Activated B cell treated with CpG ODN at 0.5 μM for 24 hours (primary cell): ENCODE measurements around the gene OSBPL8. TPM values are rescaled to one million over a fixed set of nuclear protein-coding genes. Genes with fewer than 3 reads are reported as not detected.
"Not testable (repeated sequence)": the region's sequence is repeated elsewhere in the genome, so short reads cannot be mapped to it uniquely, and the experiment has no call there.

Source experiments
- ATAC-seq: fragments of 200-7000 bp; cut with Tn5 transposase; one replicate; pipeline ENCODE4 v1.10.0; 2021; ENCODE audit warnings: low read depth, mild to moderate bottlenecking, moderate library complexity
- CTCF ChIA-PET: fragments of 350-600 bp; sonication (Branson Sonifier 250); formaldehyde crosslinking; loops from one replicate; lab custom pipeline; 2021; ENCODE audit warnings: antibody characterized with exemption; lab: Charles Lee
- POLR2A ChIA-PET: fragments of 350-600 bp; sonication (Branson Sonifier 250); formaldehyde crosslinking; loops from one replicate; lab custom pipeline; 2021; ENCODE audit warnings: antibody characterized with exemption; lab: Charles Lee
- DNase-seq: peaks from one replicate; pipeline ENCODE4 v3.0.0; 2022
- H3K27ac Mint-ChIP-seq: one replicate; pipeline ENCODE4 v1.8.0; 2020; ENCODE audit warnings: mixed read lengths
- H3K27me3 Mint-ChIP-seq: one replicate; pipeline ENCODE4 v1.8.0; 2021; ENCODE audit warnings: mixed read lengths
- H3K36me3 Mint-ChIP-seq: one replicate; pipeline ENCODE4 v1.8.0; 2021; ENCODE audit warnings: low read depth, mixed read lengths
- H3K4me1 Mint-ChIP-seq: one replicate; pipeline ENCODE4 v1.8.0; 2021; ENCODE audit warnings: mixed read lengths
- H3K4me3 Mint-ChIP-seq: one replicate; pipeline ENCODE4 v1.8.0; 2020; ENCODE audit warnings: mild to moderate bottlenecking, mixed read lengths
- H3K9me3 Mint-ChIP-seq: one replicate; pipeline ENCODE4 v1.8.0; 2020; ENCODE audit warnings: mixed read lengths
- intact Hi-C: fragments of 100-400 bp; cut with micrococcal nuclease; formaldehyde crosslinking; loops from one replicate; pipeline ENCODE4 v1.15.1; 2024
- total RNA-seq: library from RNA; stranded (reverse); gene quantifications from 2 replicates; pipeline ENCODE4 v1.2.3, GENCODE V29; 2022
- TF ChIP-seq, protein P1 (sequence below): fragments of 200-600 bp; IDR thresholded peaks from one replicate; pipeline ENCODE4 v1.8.0; 2022; ENCODE audit warnings: antibody characterized with exemption, mild to moderate bottlenecking

The OSBPL8 gene
- total RNA-seq, 1 donor from 2014 or later = 79.6 TPM

DNA sequence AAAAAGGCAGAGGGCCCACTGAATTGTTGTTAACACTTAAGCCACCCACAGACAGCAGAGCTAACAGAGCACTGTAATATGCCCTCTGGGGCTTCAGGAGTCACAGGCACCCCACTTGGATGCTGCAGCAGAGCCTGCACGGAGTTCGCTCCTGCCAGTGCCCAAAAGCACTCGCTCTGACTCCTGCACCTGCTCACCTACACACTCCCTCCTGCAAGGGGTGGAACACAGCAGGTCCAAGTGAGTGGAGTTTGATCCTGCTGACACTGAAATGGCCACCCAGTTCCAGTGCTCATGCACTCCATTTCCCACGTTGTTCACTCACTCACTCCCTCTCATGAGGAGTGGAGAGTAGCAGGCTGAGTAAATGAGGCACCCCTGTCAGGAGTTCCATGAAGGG lies 68.8 kb downstream of the OSBPL8 start:
- CTCF ChIA-PET = no interaction called here
- ATAC-seq (no peak), DNase-seq (no peak)
- intact Hi-C loops = no loop called here
- TF ChIP-seq, protein P1, sequence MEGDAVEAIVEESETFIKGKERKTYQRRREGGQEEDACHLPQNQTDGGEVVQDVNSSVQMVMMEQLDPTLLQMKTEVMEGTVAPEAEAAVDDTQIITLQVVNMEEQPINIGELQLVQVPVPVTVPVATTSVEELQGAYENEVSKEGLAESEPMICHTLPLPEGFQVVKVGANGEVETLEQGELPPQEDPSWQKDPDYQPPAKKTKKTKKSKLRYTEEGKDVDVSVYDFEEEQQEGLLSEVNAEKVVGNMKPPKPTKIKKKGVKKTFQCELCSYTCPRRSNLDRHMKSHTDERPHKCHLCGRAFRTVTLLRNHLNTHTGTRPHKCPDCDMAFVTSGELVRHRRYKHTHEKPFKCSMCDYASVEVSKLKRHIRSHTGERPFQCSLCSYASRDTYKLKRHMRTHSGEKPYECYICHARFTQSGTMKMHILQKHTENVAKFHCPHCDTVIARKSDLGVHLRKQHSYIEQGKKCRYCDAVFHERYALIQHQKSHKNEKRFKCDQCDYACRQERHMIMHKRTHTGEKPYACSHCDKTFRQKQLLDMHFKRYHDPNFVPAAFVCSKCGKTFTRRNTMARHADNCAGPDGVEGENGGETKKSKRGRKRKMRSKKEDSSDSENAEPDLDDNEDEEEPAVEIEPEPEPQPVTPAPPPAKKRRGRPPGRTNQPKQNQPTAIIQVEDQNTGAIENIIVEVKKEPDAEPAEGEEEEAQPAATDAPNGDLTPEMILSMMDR = no peak
- Mint-ChIP-seq H3K4me3 (no peak overlapping the region), H3K27ac (no peak overlapping the region), H3K9me3 (peaks cover 36% of the 10 kb centered on the region), H3K36me3 (peaks cover 73% of the 10 kb centered on the region), H3K27me3 (no peaks in the 10 kb centered on the region), H3K4me1 (peaks cover 18% of the 10 kb centered on the region)
- POLR2A ChIA-PET = no interaction called here

DNA sequence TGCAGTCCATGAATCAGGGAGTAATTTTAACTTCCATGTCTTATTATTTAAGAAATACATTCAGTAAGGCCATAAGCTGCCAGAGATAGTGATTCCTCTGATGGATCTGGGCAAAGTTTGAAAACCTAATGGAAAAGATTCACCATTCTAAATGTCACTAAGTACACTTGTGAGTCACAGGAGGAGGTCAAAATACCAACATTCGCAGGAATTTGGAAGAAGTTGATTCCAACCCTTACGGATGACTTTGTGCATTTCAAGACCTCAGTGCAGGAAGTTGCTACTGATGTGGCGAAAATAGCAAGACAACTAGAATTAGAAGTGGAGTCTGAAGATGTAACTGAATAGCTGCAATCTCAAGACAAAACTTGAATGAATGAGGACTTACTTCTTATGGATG lies 69.8 kb downstream of the OSBPL8 start:
- TF ChIP-seq, protein P1 = no peak
- no peak overlapping the region for H3K27ac Mint-ChIP-seq
- POLR2A ChIA-PET = interaction anchor here (1.3 kb wide), 1 partner anchor 21 kb away, joined by 3 read pairs; no protein-coding TSS in a partner anchor
- H3K9me3 Mint-ChIP-seq = peaks cover 29% of the 10 kb centered on the region
- H3K27me3 Mint-ChIP-seq = no peaks in the 10 kb centered on the region
- no peak for DNase-seq
- intact Hi-C loops = no loop called here
- H3K36me3 Mint-ChIP-seq = peaks cover 65% of the 10 kb centered on the region
- CTCF ChIA-PET = no interaction called here
- ATAC-seq = no peak
- H3K4me1 Mint-ChIP-seq = peaks cover 16% of the 10 kb centered on the region
- no peak overlapping the region for H3K4me3 Mint-ChIP-seq

DNA sequence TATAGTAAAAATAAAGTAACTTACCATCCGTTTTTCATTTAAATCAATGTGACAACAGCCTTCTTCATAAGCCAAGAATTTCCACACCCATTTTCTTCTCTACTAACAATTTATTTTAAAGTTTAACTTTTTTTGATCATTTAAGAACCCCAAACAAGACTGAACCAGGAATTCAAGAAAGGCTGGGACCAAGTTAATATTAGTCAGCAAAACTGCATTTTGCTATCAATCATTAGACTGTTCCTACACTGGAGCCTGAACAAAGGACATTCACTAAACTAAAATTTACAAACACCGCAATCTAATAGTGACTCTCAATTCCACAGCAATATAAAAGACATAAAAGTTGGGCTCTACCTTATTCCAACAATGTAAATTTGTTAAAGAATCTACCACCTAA lies 73.6 kb downstream of the OSBPL8 start:
- ChIA-PET CTCF (no interaction called here), POLR2A (no interaction called here)
- DNase-seq (no peak), ATAC-seq (no peak)
- Mint-ChIP-seq H3K4me3 (no peak overlapping the region), H3K9me3 (peaks cover 3% of the 10 kb centered on the region), H3K36me3 (peaks cover 53% of the 10 kb centered on the region), H3K4me1 (peaks cover 16% of the 10 kb centered on the region), H3K27ac (no peak overlapping the region), H3K27me3 (no peaks in the 10 kb centered on the region)
- intact Hi-C loops = loop anchor here (2.0 kb wide), 1 partner anchor 15 kb away; no protein-coding TSS in a partner anchor
- TF ChIP-seq, protein P1 = no peak

DNA sequence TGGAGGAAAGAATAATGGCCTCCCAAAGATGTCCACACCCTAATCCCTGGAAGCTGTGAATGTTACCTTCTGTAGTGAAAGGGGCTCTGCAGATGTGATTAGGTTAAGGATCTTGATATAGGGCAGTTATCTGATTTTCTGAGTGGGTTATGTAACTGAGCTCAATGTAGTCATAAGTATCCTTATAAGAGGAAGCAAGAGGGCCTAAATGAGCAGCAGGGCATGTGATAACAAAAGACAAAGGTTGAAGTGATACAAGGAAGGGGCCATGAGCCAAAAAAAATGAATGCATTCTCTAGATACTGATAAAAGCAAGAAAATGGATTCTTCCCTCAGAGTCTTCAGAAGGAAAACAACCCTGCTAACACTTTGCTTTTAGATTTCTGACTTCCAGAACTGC lies 78.8 kb downstream of the OSBPL8 start:
- H3K27ac Mint-ChIP-seq = peak overlapping the region; percentile 32
- ChIA-PET CTCF (no interaction called here), POLR2A (no interaction called here)
- TF ChIP-seq, protein P1 = no peak
- no peaks in the 10 kb centered on the region for H3K27me3 Mint-ChIP-seq
- peaks cover 29% of the 10 kb centered on the region for H3K36me3 Mint-ChIP-seq
- intact Hi-C loops = no loop called here
- H3K4me1 Mint-ChIP-seq = peaks cover 4% of the 10 kb centered on the region
- peak; percentile 47 for ATAC-seq
- no peak for DNase-seq
- H3K4me3 Mint-ChIP-seq = no peak overlapping the region
- H3K9me3 Mint-ChIP-seq = no peaks in the 10 kb centered on the region

DNA sequence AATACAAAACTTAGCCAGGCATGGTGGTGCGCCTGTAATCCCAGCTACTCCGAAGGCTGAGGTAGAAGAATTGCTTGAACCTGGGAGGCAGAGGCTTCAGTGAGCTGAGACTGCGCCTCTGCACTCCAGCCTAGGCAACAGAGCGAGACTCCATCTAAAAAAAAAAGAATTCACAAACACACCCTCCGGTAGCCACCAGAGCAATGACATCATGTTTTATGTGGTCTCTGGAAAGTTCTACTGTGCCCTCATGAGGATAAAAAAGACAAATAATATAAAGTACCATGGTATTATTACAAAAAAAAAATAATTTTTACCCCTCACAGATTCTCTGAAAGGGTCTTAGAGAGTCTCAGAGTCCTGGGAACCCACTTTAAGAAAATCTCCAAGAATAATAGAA lies 81.5 kb downstream of the OSBPL8 start:
- peaks cover 4% of the 10 kb centered on the region for H3K4me1 Mint-ChIP-seq

DNA sequence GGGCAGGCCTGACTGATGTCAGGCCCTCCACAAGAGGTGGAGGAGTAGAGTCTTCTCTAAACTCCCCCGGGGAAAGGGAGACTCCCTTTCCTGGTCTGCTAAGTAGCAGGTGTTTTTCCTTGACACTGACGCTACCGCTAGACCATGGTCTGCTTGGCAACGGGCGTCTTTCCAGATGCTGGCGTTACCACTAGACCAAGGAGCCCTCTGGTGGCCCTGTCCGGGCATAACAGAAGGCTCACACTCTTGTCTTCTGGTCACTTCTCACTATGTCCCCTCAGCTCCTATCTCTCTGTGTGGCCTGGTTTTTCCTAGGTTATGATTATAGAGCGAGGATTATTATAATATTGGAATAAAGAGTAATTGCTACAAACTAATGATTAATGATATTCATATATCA lies 86.7 kb downstream of the OSBPL8 start:
- ChIA-PET POLR2A (interaction anchor here (1.0 kb wide), 1 partner anchor 86 kb away, joined by 3 read pairs; the partner anchor contains the start of gene OSBPL8), CTCF (interaction anchor here (1.6 kb wide), 1 partner anchor 16 kb away, joined by 6 read pairs; no protein-coding TSS in a partner anchor)
- not testable (repeated sequence) for H3K4me3 Mint-ChIP-seq, H3K27me3 Mint-ChIP-seq, H3K27ac Mint-ChIP-seq, H3K9me3 Mint-ChIP-seq, DNase-seq, ATAC-seq, H3K4me1 Mint-ChIP-seq
- peaks cover 11% of the 10 kb centered on the region for H3K36me3 Mint-ChIP-seq
- intact Hi-C loops = loop anchor here (5.0 to 10.0 kb wide), 2 partner anchors 84 to 322 kb away; partner anchors contain the start of gene OSBPL8

More for the DNA sequence above, 81.5 kb downstream of the OSBPL8 start:
- H3K27ac Mint-ChIP-seq = no peak overlapping the region
- ChIA-PET POLR2A (no interaction called here), CTCF (no interaction called here)
- ATAC-seq = no peak
- TF ChIP-seq, protein P1 = no peak
- H3K36me3 Mint-ChIP-seq = peaks cover 26% of the 10 kb centered on the region
- DNase-seq = no peak
- no peak overlapping the region for H3K4me3 Mint-ChIP-seq
- intact Hi-C loops = loop anchor here (10.0 kb wide), 1 partner anchor 317 kb away; no protein-coding TSS in a partner anchor
- no peaks in the 10 kb centered on the region for H3K9me3 Mint-ChIP-seq
- H3K27me3 Mint-ChIP-seq = no peaks in the 10 kb centered on the region
